Right atrium auricular region (tissue), 2 donors: ENCODE data around the gene GPI. TPM values are rescaled to one million over a fixed set of nuclear protein-coding genes. Genes with fewer than 3 reads are reported as not detected.

ENCODE experiments used
- DNase-seq: peaks from one replicate; pipeline ENCODE4 v3.0.0-alpha.2; 2019; ENCODE audit warnings: low spot score
- H3K27ac ChIP-seq, 2 donors: fragments of 200-600 bp; sonication (generic); 1 replicate in 1 of 2; 2 replicates in 1 of 2; pipeline ENCODE4 v1.5.1; 2016 to 2019
- H3K27me3 ChIP-seq, 2 donors: fragments of 200-600 bp; sonication (generic); one replicate each; pipeline versions ENCODE4 v1.5.1 to v1.6.0; 2017 to 2019
- H3K36me3 ChIP-seq: fragments of 200-600 bp; sonication (generic); one replicate; pipeline ENCODE4 v1.5.1; 2016
- H3K4me1 ChIP-seq, 2 donors: fragments of 200-600 bp; sonication (generic); one replicate each; pipeline versions ENCODE4 v1.5.1 to v1.6.0; 2017 to 2019
- H3K4me3 ChIP-seq, 2 donors: fragments of 200-600 bp; sonication (generic); 1 replicate in 1 of 2; 2 replicates in 1 of 2; pipeline ENCODE4 v1.5.1; 2017 to 2019; ENCODE audit warnings: mild to moderate bottlenecking in 1 of 2, moderate library complexity in 1 of 2
- H3K9me3 ChIP-seq, 2 donors: fragments of 200-600 bp; sonication (generic); one replicate each; pipeline ENCODE4 v1.5.1; 2019
- CTCF ChIP-seq, 2 donors: fragments of 200-600 bp; sonication (generic); IDR thresholded peaks; one replicate each; pipeline ENCODE4 v1.5.1; 2019; ENCODE audit warnings: antibody characterized with exemption in 2 of 2
- total RNA-seq, 2 donors: library from RNA; depleted of rRNA; stranded (reverse); fragments of >200 nt; gene quantifications; one replicate each; pipeline ENCODE4 v1.1.0, GENCODE V29; 2016

GPI gene
- total RNA-seq, 2 donors from 2014 or later = 340 to 413 TPM

DNA sequence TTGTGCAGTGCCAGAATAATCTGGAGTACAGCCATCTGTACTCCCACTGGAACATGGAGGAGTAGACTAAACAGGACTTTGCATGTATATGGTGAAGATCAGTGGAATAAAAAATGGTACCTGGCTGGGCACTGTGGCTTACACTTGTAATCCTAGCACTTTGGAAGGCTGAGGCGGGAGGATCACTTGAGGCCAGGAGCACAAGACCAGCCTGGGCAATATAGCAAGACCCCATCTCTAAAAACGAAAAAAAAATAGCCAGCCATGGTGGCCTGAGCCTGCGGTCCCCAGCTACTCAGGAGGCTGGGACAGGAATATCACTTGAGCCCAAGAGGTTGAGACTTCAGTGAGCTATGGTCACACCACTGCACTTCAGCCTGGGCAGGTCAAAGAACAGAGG lies 83.2 kb downstream of the GPI start:
- no peak for TF ChIP-seq CTCF (IDR thresholded peaks at IDR 0.05)
- Histone ChIP-seq H3K27ac (no peak overlapping the region), H3K9me3 (no peaks in the 10 kb centered on the region), H3K4me3 (no peak overlapping the region), H3K4me1 (no peaks in the 10 kb centered on the region), H3K36me3 (peaks cover 70% of the 10 kb centered on the region), H3K27me3 (no peaks in the 10 kb centered on the region)
- no peak for DNase-seq

Other genes starting within 250 kb of the GPI start
- 10 to 100 TPM; 60.3 to 80.2 TPM for gene LSM14A, start 192.7 kb upstream of the GPI start, total RNA-seq
- gene GARRE1, start 110.6 kb upstream of the GPI start, total RNA-seq = 10 to 100 TPM; 25.5 to 28.0 TPM
- gene PDCD2L, start 39.2 kb downstream of the GPI start, total RNA-seq = 10 to 100 TPM in 1 of 2 donors, 1 to 10 TPM in 1; 9.5 to 14.0 TPM
- 10 to 100 TPM; 42.1 to 52.3 TPM for gene UBA2, start 63.2 kb downstream of the GPI start, total RNA-seq
- 10 to 100 TPM in 1 of 2 donors, 1 to 10 TPM in 1; 8.3 to 32.3 TPM for gene WTIP, start 116.6 kb downstream of the GPI start, total RNA-seq